Stimulated activated CD4-positive, alpha-beta T cell treated with anti-CD3 and anti-CD28 coated beads, Interleukin-2, amount 100 ng/mL, for 4 hours (primary cell): ENCODE results near the gene NFKB2.

Experiments used
- DNase-seq: peaks from one replicate; pipeline ENCODE4 v3.0.0-alpha.2; 2020; ENCODE audit warnings: low read depth

The NFKB2 gene

DNA sequence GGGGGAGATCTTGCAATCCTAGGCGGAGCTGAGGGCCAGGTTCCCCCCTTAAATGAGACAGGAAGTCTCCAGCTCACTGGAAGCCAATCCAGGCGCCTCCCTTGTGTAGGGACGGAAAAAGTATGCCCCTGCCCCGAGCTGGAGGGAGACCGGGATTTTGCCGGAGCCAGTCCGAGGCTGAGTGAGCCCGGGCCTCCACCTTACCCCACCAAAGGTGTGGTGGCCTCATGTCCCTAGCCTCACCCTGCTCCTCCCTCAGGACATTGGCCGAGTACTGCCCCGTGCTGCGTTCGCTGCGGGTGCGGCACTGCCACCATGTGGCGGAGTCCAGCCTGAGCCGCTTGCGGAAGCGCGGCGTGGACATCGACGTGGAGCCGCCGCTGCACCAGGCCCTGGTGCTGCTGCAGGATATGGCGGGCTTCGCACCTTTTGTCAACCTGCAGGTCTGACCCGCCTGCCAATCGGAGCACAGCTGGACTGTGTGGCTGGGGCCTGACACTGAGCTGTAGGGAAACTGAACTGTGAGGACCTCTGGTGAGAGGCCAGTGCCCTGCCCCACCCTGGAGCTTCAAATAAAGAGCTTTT, 27.1 kb downstream of the NFKB2 start:
- DNase-seq, result no peak

GRCh38 chr10:102423372-102423968, 28.0 kb downstream of the NFKB2 start:
- no peak for DNase-seq

DNA sequence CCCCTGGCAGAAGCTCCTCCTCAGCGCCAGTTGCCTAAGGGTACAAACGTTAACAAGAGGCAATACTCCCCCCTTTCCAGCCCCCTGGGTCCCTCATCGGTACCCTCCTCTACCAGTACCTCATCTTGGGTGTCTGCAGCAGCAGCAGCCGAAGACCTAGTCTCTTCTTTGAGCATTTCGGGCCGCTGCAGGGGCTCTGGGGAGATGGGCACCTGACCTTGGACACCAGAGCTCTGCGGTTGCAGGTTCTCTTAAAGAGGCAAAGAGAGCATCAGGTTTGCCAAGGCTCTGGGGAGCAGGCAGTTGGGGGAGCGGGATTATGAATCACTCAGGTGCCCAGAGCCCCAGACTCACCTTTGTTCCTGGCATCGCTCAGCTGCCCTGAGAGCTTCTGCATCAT, 28.6 kb downstream of the NFKB2 start:
- DNase-seq, result no peak

DNA sequence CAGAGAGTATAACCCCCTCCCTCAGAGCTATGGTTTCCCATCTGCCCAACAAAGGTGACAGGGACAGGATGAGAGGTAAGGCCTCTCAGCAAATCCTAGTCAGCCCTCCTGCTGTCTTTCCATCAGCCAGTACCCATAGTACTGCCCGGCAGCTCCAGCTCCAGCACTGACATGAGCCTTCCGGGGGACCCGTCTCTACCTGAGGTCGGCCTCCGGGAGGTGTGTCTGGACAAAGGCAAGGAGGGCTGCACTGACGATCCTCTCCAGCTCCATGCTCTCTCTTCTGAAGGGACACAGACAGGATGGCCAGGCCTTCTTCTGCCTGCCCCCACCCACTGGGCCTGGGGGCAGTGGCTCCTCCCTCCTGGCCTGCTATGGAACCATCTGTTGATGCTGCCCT, 29.4 kb downstream of the NFKB2 start:
- DNase-seq, result no peak

- DNase-seq, result no peak
These were observed 29.9 kb downstream of the NFKB2 start for GRCh38 chr10:102425444-102425843.

- no peak for DNase-seq
These were observed 31.3 kb downstream of the NFKB2 start for GRCh38 chr10:102426803-102427287.

DNA sequence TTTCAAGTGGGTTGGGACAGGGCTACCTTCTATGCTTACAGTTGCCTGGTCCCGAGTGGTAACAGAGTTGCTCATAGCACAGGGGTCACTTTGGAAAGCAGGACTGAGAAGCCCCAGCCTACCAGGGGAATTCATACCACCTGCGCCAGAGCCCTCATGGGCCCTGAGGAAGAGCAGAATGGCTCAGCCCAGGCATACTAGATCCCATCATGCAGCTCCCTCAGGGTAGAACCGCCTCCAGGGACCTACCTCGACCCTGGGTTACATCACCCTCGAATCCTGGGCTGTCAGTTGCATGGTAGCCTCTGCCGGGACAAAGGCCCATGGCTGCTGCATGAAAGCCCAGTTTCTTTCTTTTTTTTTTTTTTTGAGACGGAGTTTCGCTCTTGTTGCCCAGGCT, 34.0 kb downstream of the NFKB2 start:
- no peak for DNase-seq

DNA sequence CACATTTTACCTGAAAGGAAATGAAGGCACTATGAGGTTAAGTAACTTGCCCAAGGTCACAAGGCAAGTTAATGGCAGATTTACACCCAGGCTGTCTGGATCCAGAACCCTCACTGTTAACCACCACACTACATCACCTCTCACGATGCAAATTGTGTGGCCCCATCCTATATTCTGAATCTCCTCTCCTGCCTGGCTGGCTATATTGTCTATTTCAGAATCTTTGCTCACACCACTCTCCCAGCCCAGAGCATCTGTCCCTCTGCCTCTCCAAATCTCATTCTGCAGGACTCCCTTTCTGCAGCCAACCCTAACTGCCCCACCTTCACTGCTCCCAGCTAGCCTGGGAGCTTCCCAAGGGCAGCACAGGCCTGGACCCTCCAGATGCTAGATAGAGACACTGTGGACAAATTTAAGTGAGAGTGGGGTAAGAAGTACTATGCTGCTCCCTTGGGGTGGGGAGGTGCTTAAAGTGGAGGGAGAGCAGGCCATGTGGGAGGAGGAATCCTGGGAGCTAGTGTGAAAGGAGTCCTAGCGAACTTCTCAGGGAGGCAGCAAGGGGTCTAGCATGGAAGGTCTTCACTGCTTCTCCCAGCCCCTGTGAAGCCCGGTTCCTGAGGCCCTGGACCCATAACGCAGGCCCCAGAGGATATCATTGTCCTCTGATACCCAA, 36.1 kb downstream of the NFKB2 start:
- no peak for DNase-seq

GRCh38 chr10:102432162-102432950, 36.9 kb downstream of the NFKB2 start, which contains the start of gene CUEDC2:
Gene CUEDC2 (minus strand): TSS chr10:102432574. CDS start chr10:102425188, 7,386 bp downstream.
- peak; percentile 86 for DNase-seq

- no peak for DNase-seq
These were observed 38.1 kb downstream of the NFKB2 start for GRCh38 chr10:102433619-102434046.

DNA sequence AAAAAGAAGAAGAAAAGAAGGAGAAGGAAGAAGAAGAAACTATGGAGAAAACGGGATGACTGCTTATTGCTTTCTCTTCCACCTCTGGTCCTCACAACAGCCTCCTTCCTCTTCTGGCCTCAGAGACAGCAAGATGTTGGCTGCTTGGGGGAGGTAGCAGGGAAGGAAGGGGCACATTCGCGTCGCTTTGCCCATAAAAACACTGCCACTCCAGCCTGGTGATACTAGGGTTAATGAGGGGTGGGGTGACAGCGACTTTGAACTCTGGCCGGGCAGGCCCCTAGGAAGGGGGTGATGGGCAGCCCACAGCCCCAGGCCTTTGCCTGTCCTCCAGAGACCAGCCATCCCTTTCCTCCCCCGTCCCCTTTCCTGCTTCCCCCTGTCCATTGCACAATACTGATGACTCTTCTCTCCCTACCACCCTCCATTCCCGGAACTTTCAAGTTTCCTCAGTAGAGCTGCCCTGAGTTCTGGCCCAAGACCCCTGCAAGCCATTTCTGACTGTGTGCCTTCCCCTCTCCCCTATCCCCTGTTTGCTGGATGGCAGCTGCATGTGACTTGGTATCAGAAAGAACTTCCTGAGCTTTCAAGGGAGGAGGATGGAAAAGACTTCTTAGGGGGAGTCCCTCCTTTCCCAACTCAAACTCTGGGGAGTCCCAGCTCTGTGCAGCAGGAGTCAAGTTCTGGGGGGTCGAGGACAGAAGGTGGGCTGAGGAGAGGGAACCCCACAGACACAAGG, 39.1 kb downstream of the NFKB2 start:
- DNase-seq, result no peak

DNA sequence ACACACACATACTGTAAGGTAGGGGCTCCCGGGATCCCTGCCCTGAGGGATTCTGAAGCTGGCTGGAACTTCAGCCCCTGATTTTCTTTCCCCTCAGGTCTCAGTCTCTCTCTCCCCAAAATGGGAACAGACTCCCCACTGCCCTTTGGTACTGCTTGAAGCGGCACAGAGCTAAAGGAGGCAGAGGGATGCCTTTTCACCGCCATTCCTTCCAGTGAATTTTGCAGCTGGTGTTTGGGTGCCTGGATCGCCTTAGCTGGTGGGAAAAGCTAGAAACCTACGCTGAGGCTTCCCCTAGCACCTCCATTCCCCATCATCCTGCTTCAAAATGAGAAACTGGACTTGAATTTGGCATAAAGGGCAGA, 39.6 kb downstream of the NFKB2 start:
- no peak for DNase-seq

DNA sequence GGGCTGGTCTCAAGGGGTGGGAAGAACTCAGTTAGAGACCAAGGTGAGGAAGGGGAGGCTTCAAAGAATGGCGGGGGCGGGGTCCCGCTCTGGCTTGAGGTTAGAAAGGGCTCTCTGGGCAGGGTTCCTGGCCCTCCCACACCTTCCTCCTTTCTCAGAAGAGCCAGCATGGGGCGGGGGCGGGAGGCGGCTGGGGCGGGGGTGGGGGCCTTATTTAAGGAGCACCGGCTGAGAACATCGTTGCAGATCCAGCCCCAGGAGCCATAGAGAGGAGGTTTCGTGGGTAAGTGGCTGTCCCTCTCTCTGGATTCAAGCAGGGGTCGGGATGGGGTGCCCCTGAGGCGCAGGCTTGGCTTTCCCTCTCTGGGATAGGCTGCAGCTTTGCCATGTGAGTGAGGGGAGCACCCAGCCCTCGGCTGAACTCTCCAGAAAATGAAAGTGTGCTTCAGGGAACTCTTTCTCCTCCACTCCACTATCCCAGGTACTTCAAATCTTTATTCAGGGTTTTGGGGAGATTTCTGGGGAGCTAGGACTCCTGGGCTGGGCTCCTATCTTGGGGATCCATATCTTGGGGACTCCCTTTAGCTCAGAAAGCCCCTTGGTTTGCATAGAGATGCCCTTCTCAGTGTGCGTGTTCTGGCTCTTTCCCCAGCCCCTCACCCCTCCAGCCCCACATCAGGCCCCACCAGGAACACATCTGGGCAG, 40.2 kb downstream of the NFKB2 start:
- peak; percentile 53 for DNase-seq

- no peak for DNase-seq
These were observed 40.8 kb downstream of the NFKB2 start for GRCh38 chr10:102436312-102436711.

GRCh38 chr10:102437515-102437914, 42.0 kb downstream of the NFKB2 start:
- no peak for DNase-seq

GRCh38 chr10:102438374-102438773, 42.9 kb downstream of the NFKB2 start:
- no peak for DNase-seq

GRCh38 chr10:102444851-102445250, 49.3 kb downstream of the NFKB2 start:
- no peak for DNase-seq

DNA sequence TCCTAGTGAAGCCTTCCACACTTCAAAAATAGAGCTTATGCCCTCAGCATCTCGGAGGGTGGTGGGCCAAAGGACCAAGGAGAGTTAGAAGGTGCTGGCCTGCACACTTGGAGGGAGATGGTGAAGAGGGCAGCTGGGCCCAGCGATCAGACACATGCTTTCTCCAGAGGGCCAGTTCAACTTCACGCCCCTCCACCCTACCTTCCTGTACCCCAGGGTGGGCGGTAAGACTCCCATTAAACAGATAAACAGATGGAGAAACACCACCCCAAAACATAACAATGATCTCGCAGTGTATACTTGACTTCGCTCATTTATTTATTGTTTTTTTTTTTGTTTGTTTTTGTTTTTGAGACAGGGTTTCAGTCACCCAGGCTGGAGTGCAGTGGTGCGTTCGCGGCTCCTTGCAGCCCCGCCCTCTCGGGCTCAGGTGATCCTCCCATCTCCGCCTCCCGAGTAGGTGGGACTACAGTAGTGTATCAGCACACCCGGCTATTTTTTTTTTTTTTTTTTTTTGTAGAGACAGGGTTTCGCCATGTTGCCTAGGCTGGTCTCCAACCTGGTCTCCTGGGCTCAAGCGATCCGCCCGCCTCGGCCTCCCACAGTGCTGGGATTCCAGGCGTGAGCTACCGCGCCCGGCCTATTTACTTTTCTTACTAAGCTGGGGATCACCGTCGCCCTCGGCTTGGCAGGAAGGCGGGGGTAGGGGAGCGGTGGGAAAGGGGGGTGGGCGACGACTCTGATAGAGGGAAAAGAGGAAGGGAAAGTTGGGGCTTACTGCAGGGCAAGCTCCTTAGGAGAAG, 54.0 kb downstream of the NFKB2 start:
- DNase-seq, result peak; percentile 87

- DNase-seq, result no peak
These were observed 54.5 kb downstream of the NFKB2 start for GRCh38 chr10:102450124-102450373.

DNA sequence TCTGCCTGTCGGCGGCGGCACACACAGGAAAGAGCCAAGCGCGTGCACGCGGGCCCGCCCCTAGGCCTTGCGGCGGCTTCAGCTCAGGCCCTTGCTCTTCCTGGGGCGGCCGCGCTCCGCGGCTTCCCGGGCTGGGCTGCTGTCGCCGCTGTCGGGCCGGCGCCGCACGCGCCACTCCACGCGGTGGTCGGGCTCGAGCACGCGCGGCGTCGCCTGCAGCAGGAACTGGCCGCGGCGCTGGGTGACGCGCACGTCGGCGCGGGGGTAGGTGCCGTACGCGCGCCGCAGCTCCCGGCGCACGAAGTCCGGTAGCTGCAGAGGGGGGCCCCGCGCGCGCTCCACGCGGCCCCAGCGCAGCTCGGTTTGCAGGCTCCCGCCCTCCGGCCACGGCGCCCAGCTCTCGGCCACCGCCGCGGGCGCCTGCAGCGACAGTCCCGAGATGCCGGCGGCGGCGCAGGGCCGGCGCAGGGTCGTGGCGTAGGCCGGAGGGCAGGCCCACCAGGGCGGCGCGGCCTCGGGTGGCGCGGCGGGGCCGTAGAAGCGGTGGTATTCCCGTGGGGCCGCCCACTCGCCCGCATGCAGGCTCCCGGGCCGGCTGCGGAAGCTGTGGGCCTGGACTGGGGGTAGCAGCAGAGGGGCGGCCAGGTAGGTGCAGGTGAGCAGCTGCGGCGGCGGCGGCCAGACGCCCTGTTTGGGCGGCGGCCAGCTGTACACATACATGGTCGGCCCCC, 55.0 kb downstream of the NFKB2 start:
- peak; percentile 79 for DNase-seq
